GM13977 (cell line): Measurements from ENCODE around the gene PSMD13.
"Not testable (repeated sequence)": the region's sequence is repeated elsewhere in the genome, so short reads cannot be mapped to it uniquely, and the experiment has no call there.

ENCODE experiments used
- DNase-seq: peaks from one replicate; pipeline ENCODE4 v3.0.0; 2012; ENCODE audit warnings: low spot score
- in situ Hi-C: fragments of 300-500 bp; cut with MboI; formaldehyde crosslinking; loops from one replicate; pipeline ENCODE4 v1.12.0; 2022; ENCODE audit warnings: low sequenced_read_pairs, low pct_unique_long_range_greater_than_20kb, mixed read lengths, inconsistent platforms; ENCODE audit not compliant: unreplicated experiment
- TF ChIP-seq, protein P1 (sequence below): IDR thresholded peaks from 2 replicates; pipeline ENCODE4 v1.5.1; 2012; ENCODE audit warnings: mild to moderate bottlenecking, control low read depth; ENCODE audit not compliant: insufficient read depth; ENCODE audit errors: extremely low read depth, missing control alignments

PSMD13 gene

DNA sequence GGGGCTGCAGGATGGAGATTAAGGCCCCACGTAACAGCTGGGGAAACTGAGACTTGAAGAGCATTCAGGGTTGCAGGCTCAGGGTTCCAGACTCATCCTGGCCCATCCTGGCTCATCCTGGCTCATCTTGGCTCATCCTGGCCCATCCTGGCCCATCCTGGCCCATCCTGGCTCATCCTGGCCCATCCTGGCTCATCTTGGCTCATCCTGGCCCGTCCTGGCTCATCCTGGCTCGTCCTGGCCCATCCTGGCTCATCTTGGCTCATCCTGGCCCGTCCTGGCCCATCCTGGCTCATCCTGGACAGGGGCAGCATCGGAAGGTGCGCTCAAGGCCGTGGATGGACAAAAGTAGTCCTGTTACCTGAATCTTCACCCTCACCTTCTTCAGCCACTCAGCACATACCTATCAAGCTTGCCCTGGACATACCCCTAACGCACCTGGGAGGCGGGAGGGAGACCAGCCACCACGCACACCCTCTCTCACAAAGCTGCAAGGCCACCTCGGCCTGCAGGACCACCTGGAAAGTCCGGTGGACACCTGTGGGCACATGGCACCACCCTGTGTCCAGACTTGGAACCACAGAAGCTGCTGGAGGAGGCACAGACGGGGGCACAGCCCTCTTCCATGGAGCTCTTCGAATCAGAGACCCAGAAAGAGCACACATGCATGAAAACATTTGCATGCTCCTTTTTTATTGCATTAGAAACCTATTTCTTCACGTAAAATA, 21.2 kb downstream of the PSMD13 start:
- in situ Hi-C loops: no loop called here
- TF ChIP-seq, protein P1, sequence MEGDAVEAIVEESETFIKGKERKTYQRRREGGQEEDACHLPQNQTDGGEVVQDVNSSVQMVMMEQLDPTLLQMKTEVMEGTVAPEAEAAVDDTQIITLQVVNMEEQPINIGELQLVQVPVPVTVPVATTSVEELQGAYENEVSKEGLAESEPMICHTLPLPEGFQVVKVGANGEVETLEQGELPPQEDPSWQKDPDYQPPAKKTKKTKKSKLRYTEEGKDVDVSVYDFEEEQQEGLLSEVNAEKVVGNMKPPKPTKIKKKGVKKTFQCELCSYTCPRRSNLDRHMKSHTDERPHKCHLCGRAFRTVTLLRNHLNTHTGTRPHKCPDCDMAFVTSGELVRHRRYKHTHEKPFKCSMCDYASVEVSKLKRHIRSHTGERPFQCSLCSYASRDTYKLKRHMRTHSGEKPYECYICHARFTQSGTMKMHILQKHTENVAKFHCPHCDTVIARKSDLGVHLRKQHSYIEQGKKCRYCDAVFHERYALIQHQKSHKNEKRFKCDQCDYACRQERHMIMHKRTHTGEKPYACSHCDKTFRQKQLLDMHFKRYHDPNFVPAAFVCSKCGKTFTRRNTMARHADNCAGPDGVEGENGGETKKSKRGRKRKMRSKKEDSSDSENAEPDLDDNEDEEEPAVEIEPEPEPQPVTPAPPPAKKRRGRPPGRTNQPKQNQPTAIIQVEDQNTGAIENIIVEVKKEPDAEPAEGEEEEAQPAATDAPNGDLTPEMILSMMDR: peak; percentile 52
- peak; percentile 38 for DNase-seq

DNA sequence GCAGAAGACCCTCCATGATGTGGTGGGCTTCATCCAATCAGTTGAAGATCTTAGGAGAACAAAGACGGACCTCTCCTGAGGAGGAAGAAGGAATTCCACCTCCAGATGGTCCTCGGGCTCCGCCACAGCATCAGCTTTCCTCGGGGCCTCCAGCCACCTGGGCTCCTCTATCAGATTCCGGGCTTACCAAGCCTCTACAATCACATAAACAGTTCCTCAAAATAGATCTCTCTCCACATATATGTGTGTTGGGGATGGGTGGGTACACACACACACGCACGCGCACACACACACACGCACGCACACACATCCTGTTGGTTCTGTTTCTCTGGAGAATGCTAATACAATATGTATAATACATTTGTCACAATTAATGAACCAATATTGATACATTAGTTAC, 22.6 kb downstream of the PSMD13 start:
- TF ChIP-seq, protein P1: no peak
- no peak for DNase-seq
- in situ Hi-C loops: no loop called here

DNA sequence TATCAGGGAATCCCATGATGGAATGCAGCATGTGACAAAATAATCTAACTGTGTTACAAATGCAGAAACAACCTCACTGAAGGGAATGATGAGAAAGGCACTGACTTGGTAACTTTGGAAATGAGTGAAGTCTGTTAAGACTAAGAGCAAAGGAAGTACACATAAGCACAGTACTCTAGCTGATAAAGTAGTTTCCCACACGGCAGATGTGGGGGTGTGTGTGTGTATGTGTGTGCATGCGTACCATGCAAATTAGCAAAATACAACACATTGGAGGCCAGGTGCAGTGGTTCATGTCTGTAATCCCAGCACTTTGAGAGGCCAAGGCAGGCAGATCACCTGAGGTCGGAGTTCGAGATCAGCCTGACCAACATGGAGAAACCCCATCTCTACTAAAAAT, 24.8 kb downstream of the PSMD13 start:
- no peak for DNase-seq
- TF ChIP-seq, protein P1: no peak
- in situ Hi-C loops: no loop called here

DNA sequence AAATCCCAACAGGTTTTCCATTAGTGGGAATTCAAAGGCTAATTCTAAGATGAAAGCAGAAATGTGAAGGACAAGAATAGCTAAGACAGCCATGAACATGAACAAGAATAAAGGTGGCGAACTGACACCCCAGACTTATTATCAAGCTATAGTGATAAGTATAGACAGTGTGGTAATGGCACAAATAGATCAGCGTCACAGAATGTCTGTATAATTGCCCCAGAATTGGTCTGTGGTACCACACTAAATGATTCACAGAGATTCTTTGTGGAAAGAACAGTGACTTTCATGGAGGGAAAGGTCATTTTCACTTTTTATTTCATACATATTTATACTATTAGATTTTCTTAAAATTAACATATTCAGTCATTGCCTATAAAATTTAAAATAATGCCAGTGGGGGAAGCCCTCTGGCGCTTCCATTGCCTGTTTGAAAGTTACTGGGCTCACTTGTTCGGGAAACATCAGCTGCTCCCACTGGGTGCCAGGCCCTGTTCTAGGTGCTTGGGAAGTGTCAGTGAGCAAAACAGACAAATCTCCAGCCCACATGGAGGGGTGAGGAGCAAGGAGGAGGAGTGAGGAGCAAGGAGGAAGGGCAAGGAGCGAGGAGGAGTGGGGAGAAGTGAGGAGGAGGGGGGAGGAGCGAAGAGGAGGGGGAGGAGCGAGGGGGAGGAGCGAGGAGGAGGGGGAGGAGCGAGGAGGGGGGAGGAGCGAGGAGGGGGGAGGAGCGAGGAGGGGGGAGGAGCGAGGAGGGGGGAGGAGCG, 30.1 kb downstream of the PSMD13 start:
- TF ChIP-seq, protein P1: no peak
- DNase-seq: no peak
- in situ Hi-C loops: no loop called here

DNA sequence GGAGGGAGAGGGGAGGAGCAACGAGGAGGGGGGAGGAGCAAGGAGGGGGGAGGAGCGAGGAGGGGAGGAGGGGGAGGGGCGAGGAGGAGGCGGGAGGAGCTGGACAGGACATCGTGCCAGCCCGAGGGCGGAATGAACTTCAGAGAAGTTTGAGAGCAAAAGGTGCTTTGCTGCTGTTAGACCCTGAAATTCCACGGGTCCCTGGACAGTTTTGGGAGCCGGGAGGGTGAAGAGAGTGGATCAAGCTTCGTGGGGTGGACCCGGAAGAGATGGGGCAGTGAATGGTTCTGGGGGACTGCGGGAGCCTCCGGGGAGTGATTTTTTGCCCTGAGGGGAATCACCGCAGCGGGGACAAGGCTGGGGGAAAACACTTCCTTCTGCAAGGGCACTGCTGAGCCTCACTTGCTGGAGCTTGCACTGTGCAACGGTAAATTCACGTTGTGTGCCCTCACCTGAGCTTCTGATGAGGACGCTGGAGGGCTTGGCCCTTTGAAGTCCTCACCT, 30.8 kb downstream of the PSMD13 start:
- peak; percentile 62 for DNase-seq
- in situ Hi-C loops: no loop called here
- TF ChIP-seq, protein P1: no peak

DNA sequence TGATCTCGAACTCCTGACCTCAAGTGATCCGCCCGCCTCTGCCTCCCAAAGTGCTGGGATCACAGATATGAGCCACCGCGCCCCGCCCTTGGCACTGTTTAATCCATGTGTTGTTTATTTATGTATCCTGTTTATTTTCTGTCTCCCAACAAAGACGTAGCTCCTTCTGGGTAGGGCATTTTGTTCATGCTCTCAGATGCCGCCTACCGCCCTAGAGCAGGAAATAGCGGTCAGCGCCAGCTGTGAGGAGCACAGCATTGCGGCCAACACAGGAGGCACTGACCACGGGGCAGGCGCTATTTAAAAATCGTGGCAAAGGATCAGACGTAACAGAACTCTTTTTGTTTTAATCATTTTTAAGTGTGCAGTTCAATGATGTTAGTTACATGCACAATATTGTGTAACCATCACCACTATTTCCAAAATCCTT, 32.0 kb downstream of the PSMD13 start:
- peak; percentile 51 for DNase-seq
- in situ Hi-C loops: not testable (repeated sequence)
- TF ChIP-seq, protein P1: peak; percentile 27
